ENCODE results near the gene KCNH2.

KCNH2 gene

DNA sequence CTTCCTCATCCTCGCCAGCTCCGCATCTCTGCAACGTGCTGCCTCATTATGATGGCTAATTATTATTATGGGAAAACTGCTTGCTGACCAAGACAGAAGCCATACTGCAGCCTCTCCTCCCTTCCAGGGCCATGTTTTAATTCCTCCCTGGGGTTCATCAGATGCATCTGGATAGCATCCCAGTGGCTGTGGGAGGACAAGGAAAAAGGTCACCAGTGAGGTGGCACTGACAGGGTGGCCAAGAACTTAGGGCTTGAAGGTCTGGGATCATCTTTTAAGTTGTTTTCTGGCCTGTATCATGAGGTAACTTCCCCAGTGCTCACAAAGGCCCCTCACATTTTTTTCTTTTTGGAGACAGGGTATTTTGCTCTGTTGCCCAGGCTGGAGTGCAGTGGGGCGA lies 39.6 kb downstream of the KCNH2 start:
- DNase-seq = no peak

DNA sequence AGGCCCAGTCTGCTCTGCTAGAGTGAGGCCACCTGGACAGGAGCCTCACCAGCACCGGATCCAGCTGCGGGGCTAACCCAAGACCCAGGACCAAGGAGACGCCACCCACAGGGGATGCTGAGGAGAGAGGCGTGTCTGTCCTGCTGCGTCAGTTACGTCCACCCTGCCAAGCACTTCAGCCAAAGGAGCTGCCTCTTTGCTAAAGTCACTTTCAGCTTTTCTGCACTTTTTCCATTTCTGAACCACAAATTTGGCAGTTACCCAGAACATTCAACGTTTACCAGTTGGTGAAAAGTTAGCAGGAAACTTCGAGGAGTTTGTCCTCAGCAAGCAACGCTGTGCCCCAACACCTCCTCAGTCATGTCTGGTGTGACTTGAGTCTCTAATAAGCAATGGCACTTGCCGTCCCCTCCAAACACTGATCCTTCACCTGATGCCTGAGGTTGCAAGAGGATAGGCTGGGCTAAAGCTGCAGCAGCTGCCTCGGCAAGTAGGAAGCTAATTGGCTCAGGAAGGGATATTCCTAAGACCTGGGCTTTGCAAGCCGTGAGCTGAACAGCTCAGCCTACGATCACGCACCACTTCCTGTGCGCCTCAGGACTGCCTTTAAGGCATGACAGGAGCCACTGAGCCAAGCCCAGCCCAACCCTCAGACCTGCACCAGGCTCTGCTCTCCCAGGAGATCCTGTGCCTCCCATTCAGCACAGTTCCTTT lies 40.1 kb downstream of the KCNH2 start:
- DNase-seq = no peak

- no peak for DNase-seq
Observed at GRCh38 chr7:150936018-150936417, 42.1 kb downstream of the KCNH2 start.

DNA sequence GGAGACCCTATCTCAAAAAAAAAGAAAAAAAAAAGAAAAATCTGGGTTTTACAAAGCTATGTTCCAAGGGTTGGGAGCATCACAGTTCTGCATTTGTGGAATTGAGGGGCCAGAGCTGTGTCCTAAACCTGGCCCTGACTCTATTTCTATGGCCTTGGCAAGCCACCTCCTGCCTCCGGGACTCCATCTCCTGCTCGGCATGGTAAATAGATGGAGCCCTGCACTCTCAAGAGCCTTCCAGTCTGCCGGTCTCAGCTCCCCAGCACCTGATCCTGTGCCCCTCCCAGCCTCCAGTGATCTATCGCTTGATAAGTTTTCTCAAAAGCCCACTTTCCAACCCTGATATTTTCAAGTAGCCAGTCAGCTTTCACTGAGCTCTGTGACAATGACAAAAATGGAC lies 43.0 kb downstream of the KCNH2 start:
- no peak for DNase-seq

GRCh38 chr7:150934045-150934766 lies 43.9 kb downstream of the KCNH2 start:
- no peak for DNase-seq

GRCh38 chr7:150931199-150931869 lies 46.8 kb downstream of the KCNH2 start:
- no peak for DNase-seq

GRCh38 chr7:150928541-150928940 lies 49.6 kb downstream of the KCNH2 start:
- DNase-seq = no peak

DNA sequence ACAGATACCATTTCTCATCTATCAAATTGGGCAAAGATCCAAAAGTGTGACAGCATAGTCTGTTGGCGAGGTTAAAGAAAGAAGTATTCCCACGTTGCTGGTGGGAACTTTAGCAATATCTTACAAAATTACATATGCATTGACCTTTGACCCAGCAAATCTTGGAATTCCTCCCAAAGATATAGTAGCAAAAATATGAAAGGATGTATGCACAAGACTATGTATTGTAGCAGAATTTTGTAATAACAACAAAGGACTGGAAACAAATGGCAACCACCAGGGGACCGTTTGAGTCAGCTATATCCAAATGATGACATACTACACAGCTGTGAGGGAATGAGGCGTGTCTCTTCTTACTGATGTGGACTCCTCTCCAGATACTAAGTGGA lies 50.2 kb downstream of the KCNH2 start:
- DNase-seq = no peak

- DNase-seq = no peak
Observed at GRCh38 chr7:150927157-150927955, 50.8 kb downstream of the KCNH2 start.

DNA sequence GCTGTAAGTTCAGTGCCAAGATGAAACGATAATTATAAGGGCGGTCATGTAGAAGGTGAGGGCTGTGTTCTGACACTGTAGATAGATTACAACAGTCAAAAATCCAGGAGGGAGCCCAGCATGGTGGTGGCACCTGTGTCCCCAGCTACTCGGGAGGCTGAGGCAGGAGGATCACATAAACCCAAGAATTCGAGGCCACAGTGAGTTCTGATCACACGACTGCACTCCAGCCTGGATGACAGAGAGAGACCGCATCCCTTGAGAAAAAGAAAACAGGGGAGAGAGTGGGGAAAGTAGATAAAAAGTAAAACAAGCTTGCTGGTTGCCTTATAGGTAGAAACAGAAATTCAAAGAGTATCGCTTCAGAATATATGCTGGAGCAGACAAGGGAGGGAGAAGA lies 52.1 kb downstream of the KCNH2 start:
- DNase-seq = no peak

GRCh38 chr7:150924369-150924781 lies 53.7 kb downstream of the KCNH2 start:
- DNase-seq = no peak

GRCh38 chr7:150923802-150924201 lies 54.3 kb downstream of the KCNH2 start:
- DNase-seq = no peak

DNA sequence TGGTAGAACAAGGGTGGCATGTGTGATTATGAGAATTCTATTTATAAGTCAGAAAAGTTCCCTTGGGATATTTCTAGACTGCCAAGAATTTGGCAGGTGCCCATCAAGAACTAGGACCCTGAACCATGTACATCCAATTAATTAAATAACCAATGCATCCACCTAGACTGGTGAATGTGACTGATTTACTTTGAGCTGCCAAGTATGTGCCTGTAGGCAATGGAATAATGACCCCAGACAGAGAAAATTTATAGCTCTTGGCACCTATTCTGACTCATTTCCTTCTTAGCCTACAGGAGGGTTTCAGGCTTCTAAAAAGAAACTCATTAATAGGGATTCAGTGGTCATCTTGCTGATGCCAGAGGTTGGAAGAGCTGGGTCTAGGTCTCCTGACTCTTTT lies 54.9 kb downstream of the KCNH2 start:
- no peak for DNase-seq

- no peak for DNase-seq
Observed at GRCh38 chr7:150919160-150919559, 59.0 kb downstream of the KCNH2 start.

DNA sequence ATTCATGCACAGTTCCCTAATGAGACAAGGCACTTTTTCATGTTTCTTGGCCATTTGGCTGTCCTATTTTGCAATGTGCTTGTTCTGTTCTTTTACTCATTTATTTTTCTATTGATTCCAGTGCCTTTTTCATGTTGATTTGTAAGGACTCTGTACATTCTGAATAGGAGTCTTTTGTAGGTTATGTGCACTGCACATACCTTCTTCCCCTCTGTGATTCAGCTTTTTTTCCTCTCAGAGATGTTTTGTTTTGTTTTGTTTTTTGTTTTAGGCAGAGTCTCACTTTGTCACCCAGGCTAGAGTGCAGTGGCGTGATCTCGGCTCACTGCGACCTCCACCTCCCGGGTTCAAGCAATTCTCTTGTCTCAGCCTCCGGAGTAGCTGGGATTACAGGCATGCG lies 59.7 kb downstream of the KCNH2 start:
- DNase-seq = no peak

DNA sequence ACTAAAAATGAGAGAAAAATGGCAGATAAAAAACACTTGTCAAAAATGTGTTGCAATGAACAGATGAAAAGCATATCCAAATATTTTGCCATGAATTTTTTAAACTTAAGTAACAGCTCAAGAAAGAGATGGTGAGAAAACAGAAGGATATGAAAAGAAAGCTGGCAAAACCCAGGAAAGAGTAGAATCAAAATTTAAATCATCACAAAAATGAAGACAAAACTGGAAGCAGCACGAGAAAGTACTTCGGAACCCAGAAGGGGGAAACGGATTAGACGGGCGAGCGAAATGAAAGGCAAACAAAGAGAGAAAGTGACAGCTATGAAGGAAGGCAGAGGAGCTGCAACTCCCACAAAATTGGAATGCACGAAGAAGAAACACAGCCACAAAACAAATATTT lies 60.2 kb downstream of the KCNH2 start:
- no peak for DNase-seq

DNA sequence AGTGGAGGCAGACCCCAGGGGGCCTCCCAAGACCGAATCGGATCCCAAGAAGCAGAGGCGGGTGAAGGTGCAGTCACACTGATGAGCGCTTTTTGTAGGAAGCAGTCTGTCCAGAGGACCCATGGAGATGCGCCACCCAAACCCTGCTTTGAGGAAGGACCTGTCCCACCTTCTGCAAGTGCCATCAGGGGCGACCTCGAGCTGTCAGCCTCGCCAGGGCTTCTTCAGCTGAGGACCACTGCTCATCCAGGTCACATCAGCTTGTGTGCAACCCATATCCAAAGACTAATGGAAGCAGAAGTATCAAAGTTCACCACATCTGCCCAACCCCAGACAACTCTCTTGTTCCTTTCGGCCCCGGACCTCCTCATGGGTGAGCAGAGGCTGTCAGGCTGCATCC lies 61.5 kb downstream of the KCNH2 start:
- DNase-seq = no peak

GRCh38 chr7:150914966-150915365 lies 63.2 kb downstream of the KCNH2 start:
- no peak for DNase-seq

DNA sequence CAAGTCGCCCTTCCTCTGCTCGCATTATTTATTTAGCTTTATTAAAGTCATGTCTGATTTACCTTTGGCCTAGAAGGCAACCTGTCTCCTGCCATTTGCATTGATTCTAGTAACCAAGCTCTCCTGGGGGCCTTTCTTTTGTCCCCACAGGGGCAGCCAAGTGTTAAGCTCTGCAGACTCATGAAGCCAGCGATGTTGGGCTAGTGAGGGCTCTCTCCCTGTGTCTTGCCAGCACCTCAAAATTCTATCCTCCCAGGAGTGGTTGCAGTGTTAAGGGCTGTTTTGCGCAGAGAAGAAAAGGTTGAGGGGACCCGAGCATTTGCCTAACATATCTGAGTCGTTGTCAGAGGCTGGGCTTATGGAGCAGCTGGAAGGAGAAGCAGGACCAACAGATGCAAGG lies 63.9 kb downstream of the KCNH2 start:
- DNase-seq = no peak

DNA sequence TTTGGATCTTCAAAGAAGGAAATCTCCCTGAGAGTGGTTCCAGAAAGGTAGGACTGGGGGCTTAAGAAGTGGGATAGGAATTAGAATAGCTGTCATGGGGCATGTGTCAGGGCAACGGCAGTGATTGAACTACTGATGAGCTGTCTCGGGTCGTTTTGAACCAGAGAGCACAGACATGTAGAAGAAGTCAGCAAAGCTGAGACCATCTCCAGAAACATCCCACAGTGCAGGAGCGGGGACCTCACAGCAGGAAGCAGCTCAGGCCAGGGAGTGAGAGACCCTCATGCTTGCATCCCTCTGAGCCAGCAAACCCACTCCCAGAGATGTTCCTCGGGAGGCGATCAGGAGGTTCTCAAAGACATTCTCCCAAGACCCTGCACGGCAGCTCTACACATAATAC lies 65.7 kb downstream of the KCNH2 start:
- DNase-seq = no peak

GRCh38 chr7:150911590-150912267 lies 66.4 kb downstream of the KCNH2 start:
- no peak for DNase-seq
